Subcutaneous abdominal adipose tissue (tissue), 5 donors: ENCODE results near the gene ZFP62.
A peak's percentile ranks its signal among the peaks of the same experiment; 100 is the strongest.

ENCODE experiments used
- H3K27ac ChIP-seq: one replicate; pipeline ENCODE4 v1.7.0; 2013; ENCODE audit warnings: low read depth, mild to moderate bottlenecking, inconsistent platforms, low read length, moderate library complexity
- H3K27me3 ChIP-seq, 5 donors: one replicate each; pipeline ENCODE4 v1.7.0; 2013; ENCODE audit warnings: low read length in 5 of 5, inconsistent platforms in 1 of 5; ENCODE audit not compliant: control insufficient read depth in 5 of 5, insufficient read depth in 4 of 5
- H3K36me3 ChIP-seq, 5 donors: one replicate each; pipeline ENCODE4 v1.7.0; 2013; ENCODE audit warnings: low read length in 5 of 5; ENCODE audit not compliant: control insufficient read depth in 5 of 5, insufficient read depth in 5 of 5
- H3K4me1 ChIP-seq, 5 donors: one replicate each; pipeline ENCODE4 v1.7.0; 2013; ENCODE audit warnings: low read length in 5 of 5, mild to moderate bottlenecking in 3 of 5, moderate library complexity in 1 of 5; ENCODE audit not compliant: control insufficient read depth in 5 of 5, insufficient read depth in 5 of 5
- H3K4me3 ChIP-seq, 5 donors: one replicate each; pipeline ENCODE4 v1.7.0; 2013; ENCODE audit warnings: low read length in 5 of 5, low read depth in 1 of 5
- H3K9ac ChIP-seq, 5 donors: one replicate each; pipeline ENCODE4 v1.7.0; 2013; ENCODE audit warnings: low read length in 5 of 5, mild to moderate bottlenecking in 4 of 5, moderate library complexity in 3 of 5
- H3K9me3 ChIP-seq, 5 donors: one replicate each; pipeline ENCODE4 v1.7.0; 2013; ENCODE audit warnings: low read length in 5 of 5; ENCODE audit not compliant: control insufficient read depth in 5 of 5
- donor health status: healthy.
- donor health status: healthy.
- donor health status: healthy.
- donor health status: healthy.
- donor health status: healthy.

Gene ZFP62

DNA sequence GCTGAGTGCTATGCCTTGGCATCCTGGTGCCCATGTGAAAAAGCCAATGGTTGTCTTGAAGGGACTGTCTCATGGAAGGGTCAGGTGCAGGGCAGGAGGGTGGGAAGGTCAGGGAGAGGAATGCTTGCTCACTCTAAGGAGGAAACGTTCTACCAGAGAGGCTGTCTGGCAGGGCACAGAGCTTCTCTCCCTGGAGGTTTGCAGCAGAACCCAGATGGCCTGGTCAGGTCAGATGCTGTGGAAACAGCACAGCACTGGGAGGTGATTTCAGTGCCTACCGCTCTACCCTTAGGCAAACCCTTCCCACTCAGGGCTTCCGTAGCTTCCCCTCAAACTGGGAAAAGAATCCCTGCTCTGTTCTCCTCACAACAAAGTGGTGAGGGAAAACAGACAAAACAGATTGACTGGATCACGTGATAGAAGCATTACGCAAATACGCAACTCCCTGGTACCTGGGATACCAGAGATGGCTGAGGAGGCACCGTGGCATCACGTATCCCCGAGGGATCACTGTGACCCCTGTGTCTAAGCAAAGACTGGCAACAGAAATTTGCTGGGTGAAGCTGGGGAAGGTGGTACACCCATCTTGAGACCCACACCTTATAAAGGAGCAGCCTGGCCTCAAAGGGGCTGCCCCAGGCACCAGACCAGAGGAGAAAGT is 54.6 kb downstream of the ZFP62 start:
- H3K9ac ChIP-seq, result peak overlapping the region in 3 of 5 donors; percentile 26 to 45 (median 26)
- peak overlapping the region in 3 of 5 donors; percentile 12 to 30 (median 23) for H3K4me3 ChIP-seq
- H3K4me1 ChIP-seq, result peaks cover 17 to 85% (median 75%) of the 10 kb centered on the region in 5 donors

GRCh38 chr5:180804129-180804618 is 56.9 kb downstream of the ZFP62 start:
- no peaks in the 10 kb centered on the region for H3K27me3 ChIP-seq
- H3K4me3 ChIP-seq, result peak overlapping the region; percentile 3 to 94 (median 87)
- peak overlapping the region in 4 of 5 donors; percentile 86 for H3K9ac ChIP-seq
- H3K9me3 ChIP-seq, result no peaks in the 10 kb centered on the region
- H3K4me1 ChIP-seq, result peaks cover 27 to 92% (median 85%) of the 10 kb centered on the region in 5 donors
- peaks cover 0 to 50% (median 14%) of the 10 kb centered on the region in 5 donors for H3K36me3 ChIP-seq
- peak overlapping the region; percentile 92 for H3K27ac ChIP-seq

More for the DNA sequence above, 54.6 kb downstream of the ZFP62 start:
- H3K9me3 ChIP-seq, result no peaks in the 10 kb centered on the region
- H3K27ac ChIP-seq, result peak overlapping the region; percentile 42
- peaks cover 0 to 35% (median 9%) of the 10 kb centered on the region in 5 donors for H3K36me3 ChIP-seq
- no peaks in the 10 kb centered on the region for H3K27me3 ChIP-seq

GRCh38 chr5:180803181-180804128 is 57.6 kb downstream of the ZFP62 start:
- peaks cover 26 to 92% (median 85%) of the 10 kb centered on the region in 5 donors for H3K4me1 ChIP-seq
- peak overlapping the region; percentile 52 to 94 (median 87) for H3K4me3 ChIP-seq
- peak overlapping the region; percentile 66 to 86 (median 86) for H3K9ac ChIP-seq
- H3K9me3 ChIP-seq, result no peaks in the 10 kb centered on the region
- H3K27me3 ChIP-seq, result no peaks in the 10 kb centered on the region
- peaks cover 0 to 51% (median 14%) of the 10 kb centered on the region in 5 donors for H3K36me3 ChIP-seq
- H3K27ac ChIP-seq, result peak overlapping the region; percentile 92

DNA sequence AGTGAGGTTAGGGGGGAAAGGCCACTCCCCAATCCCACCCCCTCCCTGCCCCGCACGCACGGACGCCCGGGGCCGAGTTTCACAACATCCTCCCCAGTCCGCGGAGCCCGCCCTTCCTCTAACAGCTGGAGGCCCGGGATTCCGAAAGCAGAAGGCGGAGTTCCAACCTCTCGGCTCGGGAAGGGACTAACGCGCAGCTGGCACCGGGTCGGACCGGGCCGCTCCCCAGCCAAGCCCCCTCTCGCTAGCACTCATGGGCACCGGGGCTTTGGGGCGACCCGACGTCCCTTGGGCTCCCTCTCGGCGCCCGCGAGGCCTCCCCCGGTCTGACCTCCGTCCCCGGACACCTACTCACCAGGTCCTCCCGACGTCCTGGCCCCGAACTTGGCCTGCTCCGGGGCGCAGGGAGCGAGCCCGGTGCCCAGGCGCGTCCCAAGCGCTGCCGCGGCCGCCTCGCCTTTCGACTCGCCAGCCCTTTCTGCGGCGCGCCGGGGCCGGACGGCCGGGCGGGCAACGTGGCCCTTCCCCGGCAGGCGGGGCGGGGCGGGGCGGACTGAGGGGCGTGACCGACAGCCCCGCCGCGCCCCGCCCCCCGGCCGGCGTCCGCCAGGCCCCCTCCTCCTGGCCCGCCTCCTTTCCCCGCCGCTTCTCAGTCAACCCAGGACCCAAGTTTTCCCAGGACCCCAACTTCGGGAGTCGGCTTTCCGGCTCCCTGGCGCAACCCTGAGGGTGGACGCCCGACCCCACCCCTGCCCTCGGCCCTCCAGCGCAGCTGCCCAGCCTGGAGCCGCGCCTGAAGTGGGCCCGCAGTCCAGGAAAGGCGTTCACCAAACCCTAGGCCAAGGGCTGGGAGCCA is 58.5 kb downstream of the ZFP62 start, which contains the start of gene MGAT1:
TSS of gene MGAT1 (minus strand) at position 482 of the 856 bp plus-strand sequence. CDS start 9,835 bp downstream, outside the sequence.
- H3K9ac ChIP-seq, result peak within 1 kb of the TSS; percentile 66 to 93 (median 89)
- H3K4me1 ChIP-seq, result peaks cover 33 to 92% (median 85%) of the 10 kb centered on the region in 5 donors
- peaks cover 0 to 51% (median 20%) of the 10 kb centered on the region in 5 donors for H3K36me3 ChIP-seq
- no peaks in the 10 kb centered on the region for H3K27me3 ChIP-seq
- H3K27ac ChIP-seq, result peak within 1 kb of the TSS; percentile 92
- H3K4me3 ChIP-seq, result peak within 1 kb of the TSS; percentile 85 to 94 (median 87)
- H3K9me3 ChIP-seq, result no peaks in the 10 kb centered on the region

DNA sequence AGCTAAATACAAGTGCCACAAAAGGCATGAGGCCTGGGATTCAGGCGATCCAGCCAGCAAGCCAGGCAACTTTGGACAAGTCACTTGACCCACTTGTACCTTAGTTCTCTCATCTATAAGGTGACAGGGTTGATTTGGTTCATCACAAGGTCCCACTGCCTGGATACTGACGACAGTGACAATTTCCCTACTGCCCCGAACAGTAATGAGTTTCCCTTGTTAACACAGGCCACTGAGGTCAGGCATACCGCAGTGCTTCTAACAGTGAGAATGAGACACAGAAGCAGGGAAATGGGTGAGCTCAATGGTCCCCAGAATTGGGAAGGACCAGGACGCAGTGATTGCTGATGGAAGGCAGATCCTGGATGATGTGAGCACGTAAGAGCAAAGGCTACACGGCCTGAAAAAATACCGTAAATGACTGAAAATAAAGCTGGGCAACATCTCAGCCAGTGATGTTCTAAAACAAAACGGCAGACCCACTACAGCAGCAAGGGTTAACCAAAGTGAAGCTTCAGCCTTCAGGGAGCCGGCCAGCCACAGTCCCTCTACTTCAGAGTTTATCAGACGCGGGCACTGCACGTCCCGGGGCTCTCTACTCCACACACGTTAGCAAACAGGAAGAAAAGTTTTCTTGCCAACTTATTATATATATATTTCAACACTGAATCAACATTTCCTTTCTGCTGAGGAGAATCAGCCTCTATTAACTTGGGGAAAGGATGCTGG is 59.3 kb downstream of the ZFP62 start:
- Histone ChIP-seq H3K27ac (peak overlapping the region; percentile 92), H3K4me3 (peak overlapping the region; percentile 85 to 94 (median 87)), H3K9me3 (no peaks in the 10 kb centered on the region), H3K36me3 (peaks cover 0 to 46% (median 20%) of the 10 kb centered on the region in 5 donors), H3K4me1 (peaks cover 32 to 92% (median 85%) of the 10 kb centered on the region in 5 donors), H3K9ac (peak overlapping the region; percentile 42 to 88 (median 70)), H3K27me3 (no peaks in the 10 kb centered on the region)

- Histone ChIP-seq H3K36me3 (peaks cover 3 to 53% (median 23%) of the 10 kb centered on the region in 5 donors), H3K27me3 (no peaks in the 10 kb centered on the region), H3K4me3 (peak overlapping the region; percentile 10 to 94 (median 87)), H3K27ac (peak overlapping the region; percentile 92), H3K4me1 (peaks cover 31 to 90% (median 88%) of the 10 kb centered on the region in 5 donors), H3K9me3 (no peaks in the 10 kb centered on the region), H3K9ac (peak overlapping the region in 2 of 5 donors; percentile 44 to 88)
Measured at GRCh38 chr5:180799902-180800801, 60.9 kb downstream of the ZFP62 start.

DNA sequence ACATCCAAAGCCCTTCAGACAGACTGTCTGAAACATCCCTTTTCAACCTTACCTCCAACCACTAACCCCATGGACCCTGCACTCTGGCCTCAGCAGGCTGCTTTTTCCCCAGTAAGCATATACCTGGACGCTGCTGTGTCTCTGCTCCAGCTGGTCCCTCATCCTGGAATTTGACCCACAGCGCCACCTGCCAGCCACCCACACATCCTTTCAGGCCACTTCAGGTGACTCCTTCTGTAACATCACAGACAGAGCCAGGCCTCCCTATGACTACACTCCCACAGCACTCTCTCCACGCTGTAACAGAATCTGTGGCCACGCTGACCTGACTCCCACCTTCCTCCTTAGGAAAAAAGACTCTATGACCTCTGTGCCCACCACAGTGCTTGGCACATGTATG is 61.9 kb downstream of the ZFP62 start:
- Histone ChIP-seq H3K36me3 (peaks cover 5 to 45% (median 29%) of the 10 kb centered on the region in 5 donors), H3K4me1 (peaks cover 31 to 87% (median 80%) of the 10 kb centered on the region in 5 donors), H3K27ac (no peak overlapping the region), H3K9me3 (no peaks in the 10 kb centered on the region), H3K9ac (no peak overlapping the region), H3K27me3 (no peaks in the 10 kb centered on the region), H3K4me3 (peak overlapping the region in 1 of 5 donors; percentile 12)

DNA sequence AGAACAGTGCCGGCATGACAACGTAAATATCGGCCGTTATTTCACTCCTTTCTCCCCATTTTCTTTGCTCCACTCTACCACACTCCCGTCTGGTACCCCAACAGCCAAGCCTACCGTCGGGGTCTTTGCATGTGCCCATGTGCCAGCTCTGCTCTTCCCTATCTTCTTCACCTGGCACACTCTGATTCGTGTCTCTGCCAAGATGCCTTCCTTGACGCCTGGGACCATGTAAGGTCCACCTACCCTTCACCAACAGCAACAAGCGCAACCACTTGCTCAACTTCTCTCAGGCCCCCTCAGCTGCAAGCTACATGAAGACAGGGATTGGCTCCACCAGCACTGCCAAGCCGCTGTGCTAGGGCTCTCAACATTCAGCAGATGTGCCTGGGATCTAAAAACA is 62.9 kb downstream of the ZFP62 start:
- peaks cover 31 to 83% (median 75%) of the 10 kb centered on the region in 5 donors for H3K4me1 ChIP-seq
- H3K27ac ChIP-seq, result peak overlapping the region; percentile 16
- peak overlapping the region in 4 of 5 donors; percentile 21 to 36 (median 31) for H3K4me3 ChIP-seq
- H3K36me3 ChIP-seq, result peaks cover 5 to 51% (median 32%) of the 10 kb centered on the region in 5 donors
- peak overlapping the region in 2 of 5 donors; percentile 62 to 63 for H3K9ac ChIP-seq
- H3K27me3 ChIP-seq, result no peaks in the 10 kb centered on the region
- no peaks in the 10 kb centered on the region for H3K9me3 ChIP-seq
